Body of pancreas (tissue), 4 donors: Measurements from ENCODE around the gene SLC23A2.

ENCODE experiments used
- CTCF ChIP-seq, 7 experiments: fragments of 450-650 bp in 4 of 7; fragments of 200-600 bp in 3 of 7; sonication (generic) in 3 of 7; IDR thresholded peaks; one replicate each; pipeline ENCODE4 v1.5.1; 2016 to 2019; ENCODE audit warnings: antibody characterized with exemption in 7 of 7
- POLR2A ChIP-seq, 3 donors: fragments of 450-650 bp; IDR thresholded peaks; one replicate each; pipeline ENCODE4 v1.6.1; 2016; ENCODE audit warnings: antibody characterized with exemption in 3 of 3, mild to moderate bottlenecking in 2 of 3

- no peak for TF ChIP-seq CTCF (IDR thresholded peaks at IDR 0.05)
- no peak for TF ChIP-seq POLR2A (IDR thresholded peaks at IDR 0.05)
Observed at GRCh38 chr20:5000263-5001173, 792 bp downstream of the SLC23A2 start.
